H9 (cell line): ENCODE measurements around the gene MRPL2. TPM values are rescaled to one million over a fixed set of nuclear protein-coding genes. Genes with fewer than 3 reads are reported as not detected.
"Not testable (repeated sequence)": the region's sequence is repeated elsewhere in the genome, so short reads cannot be mapped to it uniquely, and the experiment has no call there.

Source experiments
- DNase-seq: peaks from one replicate; pipeline ENCODE4 v3.0.0-alpha.2; 2017
- H2AFZ ChIP-seq: one replicate; pipeline ENCODE4 v1.6.1; 2013; ENCODE audit warnings: mild to moderate bottlenecking, low read length, control low read depth, moderate library complexity
- H2AK5ac ChIP-seq: 2 replicates; pipeline ENCODE4 v1.6.1; 2013; ENCODE audit warnings: low read length, control low read depth, mixed read lengths; ENCODE audit not compliant: insufficient read length
- H2BK120ac ChIP-seq: one replicate; pipeline ENCODE4 v1.6.1; 2013; ENCODE audit warnings: low read depth, mild to moderate bottlenecking, low read length, control low read depth, inconsistent platforms; ENCODE audit not compliant: poor library complexity, severe bottlenecking
- H2BK12ac ChIP-seq: 2 replicates; pipeline ENCODE4 v1.6.1; 2013; ENCODE audit warnings: low read length, control low read depth, mixed read lengths, low read depth; ENCODE audit not compliant: insufficient read length
- H2BK15ac ChIP-seq: 2 replicates; pipeline ENCODE4 v1.6.1; 2013; ENCODE audit warnings: low read depth, low read length, control low read depth
- H2BK20ac ChIP-seq: one replicate; pipeline ENCODE4 v1.6.1; 2013; ENCODE audit warnings: low read depth, mild to moderate bottlenecking, low read length, control low read depth, inconsistent platforms; ENCODE audit not compliant: poor library complexity, severe bottlenecking
- H2BK5ac ChIP-seq: 2 replicates; pipeline ENCODE4 v1.6.1; 2013; ENCODE audit warnings: low read length, control low read depth, mixed read lengths; ENCODE audit not compliant: insufficient read length
- H3K14ac ChIP-seq: 2 replicates; pipeline ENCODE4 v1.6.1; 2013; ENCODE audit warnings: low read length, control low read depth; ENCODE audit not compliant: insufficient read depth
- H3K18ac ChIP-seq: 2 replicates; pipeline ENCODE4 v1.6.1; 2013; ENCODE audit warnings: low read depth, mild to moderate bottlenecking, mixed read lengths, low read length, control low read depth; ENCODE audit not compliant: insufficient read length
- H3K23ac ChIP-seq: 2 replicates; pipeline ENCODE4 v1.6.1; 2013; ENCODE audit warnings: low read length, control low read depth, mixed read lengths, low read depth; ENCODE audit not compliant: insufficient read length
- H3K23me2 ChIP-seq: 2 replicates; pipeline ENCODE4 v1.6.1; 2013; ENCODE audit warnings: low read depth, mild to moderate bottlenecking, mixed read lengths, low read length, control low read depth; ENCODE audit not compliant: insufficient read length, poor library complexity, severe bottlenecking
- H3K27ac ChIP-seq: 2 replicates; pipeline ENCODE4 v1.5.1; 2013; ENCODE audit warnings: low read length, control low read depth, mixed read lengths, low read depth; ENCODE audit not compliant: insufficient read length
- H3K27me3 ChIP-seq: 2 replicates; pipeline ENCODE4 v1.6.1; 2013; ENCODE audit warnings: low read length, control low read depth, inconsistent platforms; ENCODE audit not compliant: insufficient read depth
- H3K4ac ChIP-seq: 2 replicates; pipeline ENCODE4 v1.6.1; 2013; ENCODE audit warnings: low read depth, mild to moderate bottlenecking, control low read depth, inconsistent platforms, low read length, moderate library complexity
- H3K4me1 ChIP-seq: 2 replicates; pipeline ENCODE4 v1.6.1; 2013; ENCODE audit warnings: low read length, control low read depth, inconsistent platforms; ENCODE audit not compliant: insufficient read depth
- H3K4me2 ChIP-seq: 2 replicates; pipeline ENCODE4 v1.6.1; 2013; ENCODE audit warnings: low read length, control low read depth, mixed read lengths; ENCODE audit not compliant: insufficient read length, insufficient read depth
- H3K56ac ChIP-seq: 2 replicates; pipeline ENCODE4 v1.6.1; 2013; ENCODE audit warnings: low read depth, mild to moderate bottlenecking, mixed read lengths, low read length, control low read depth; ENCODE audit not compliant: insufficient read length
- H3K79me1 ChIP-seq: 2 replicates; pipeline ENCODE4 v1.6.1; 2013; ENCODE audit warnings: low read depth, mild to moderate bottlenecking, moderate library complexity, low read length, control low read depth, inconsistent platforms; ENCODE audit not compliant: insufficient read depth, poor library complexity, severe bottlenecking
- H3K79me2 ChIP-seq: 2 replicates; pipeline ENCODE4 v1.6.1; 2013; ENCODE audit warnings: low read length, control low read depth, inconsistent platforms; ENCODE audit not compliant: insufficient read depth
- H3K9ac ChIP-seq: 2 replicates; pipeline ENCODE4 v1.6.1; 2013; ENCODE audit warnings: low read length, control low read depth, mixed read lengths; ENCODE audit not compliant: insufficient read length; ENCODE audit errors: extremely low read depth
- H3K9me3 ChIP-seq: one replicate; pipeline ENCODE4 v1.6.1; 2013; ENCODE audit warnings: low read depth, low read length, inconsistent platforms; ENCODE audit not compliant: control insufficient read depth
- H3T11ph ChIP-seq: one replicate; pipeline ENCODE4 v1.6.1; 2013; ENCODE audit warnings: mild to moderate bottlenecking, low read length, control low read depth, inconsistent platforms
- H4K20me1 ChIP-seq: one replicate; pipeline ENCODE4 v1.6.1; 2013; ENCODE audit not compliant: control insufficient read depth, insufficient read length, insufficient read depth
- H4K5ac ChIP-seq: 2 replicates; pipeline ENCODE4 v1.6.1; 2013; ENCODE audit warnings: low read depth, mild to moderate bottlenecking, mixed read lengths, low read length, control low read depth; ENCODE audit not compliant: insufficient read length
- H4K8ac ChIP-seq: replicated peaks from 2 replicates; pipeline ENCODE4 v1.6.1; 2013; ENCODE audit warnings: low read length, control low read depth, mixed read lengths, low read depth; ENCODE audit not compliant: insufficient read length
- H4K91ac ChIP-seq: 2 replicates; pipeline ENCODE4 v1.6.1; 2013; ENCODE audit warnings: low read depth, mild to moderate bottlenecking, moderate library complexity, mixed read lengths, low read length, control low read depth; ENCODE audit not compliant: insufficient read length
- H3K27ac Mint-ChIP-seq, 3 experiments: 2 replicates in 2 of 3; 3 replicates in 1 of 3; pipeline ENCODE4 v1.8.0; 2020 to 2021; ENCODE audit warnings: mixed read lengths in 3 of 3, mild to moderate bottlenecking in 1 of 3, moderate library complexity in 1 of 3
- H3K27me3 Mint-ChIP-seq: 2 replicates; pipeline ENCODE4 v1.8.0; 2021; ENCODE audit warnings: low read depth, mild to moderate bottlenecking, moderate library complexity, mixed read lengths
- H3K36me3 Mint-ChIP-seq, 3 experiments: 2 replicates in 2 of 3; 3 replicates in 1 of 3; pipeline ENCODE4 v1.8.0; 2020 to 2021; ENCODE audit warnings: low read depth in 3 of 3, mixed read lengths in 3 of 3; ENCODE audit not compliant: insufficient read depth in 1 of 3
- H3K4me1 Mint-ChIP-seq, 2 experiments: 2 replicates each; pipeline ENCODE4 v1.8.0; 2020; ENCODE audit warnings: mixed read lengths in 2 of 2
- H3K4me3 Mint-ChIP-seq, 2 experiments: 2 replicates in 1 of 2; 3 replicates in 1 of 2; pipeline ENCODE4 v1.8.0; 2020 to 2021; ENCODE audit warnings: mild to moderate bottlenecking in 2 of 2, mixed read lengths in 2 of 2, moderate library complexity in 1 of 2
- H3K9me3 Mint-ChIP-seq, 2 experiments: 2 replicates in 1 of 2; 3 replicates in 1 of 2; pipeline ENCODE4 v1.8.0; 2020; ENCODE audit warnings: mild to moderate bottlenecking in 2 of 2, mixed read lengths in 2 of 2, moderate library complexity in 1 of 2
- WGBS: extraction: QIAGEN DNeasy Blood & Tissue Kit; methylation state at CpG from one replicate; pipeline ENCODE4 v1.1.7; 2013; ENCODE audit warnings: missing lambda C conversion rate, low lambda C conversion rate, mixed read lengths; ENCODE audit not compliant: insufficient read length; ENCODE audit errors: extremely low coverage; 5-methylcytosine and 5-hydroxymethylcytosine counted together
- total RNA-seq: library from RNA; stranded (reverse); gene quantifications from 2 replicates; pipeline ENCODE4 v1.2.1, GENCODE V29; 2021
- TF ChIP-seq, protein P1 (sequence below): fragments of 200-600 bp; sonication (generic); conservative IDR thresholded peaks from 3 replicates; pipeline ENCODE4 v1.8.0; 2021; ENCODE audit warnings: antibody characterized with exemption, mild to moderate bottlenecking

Gene MRPL2
- total RNA-seq, 1 experiment from 2014 or later = 74.4 TPM

DNA sequence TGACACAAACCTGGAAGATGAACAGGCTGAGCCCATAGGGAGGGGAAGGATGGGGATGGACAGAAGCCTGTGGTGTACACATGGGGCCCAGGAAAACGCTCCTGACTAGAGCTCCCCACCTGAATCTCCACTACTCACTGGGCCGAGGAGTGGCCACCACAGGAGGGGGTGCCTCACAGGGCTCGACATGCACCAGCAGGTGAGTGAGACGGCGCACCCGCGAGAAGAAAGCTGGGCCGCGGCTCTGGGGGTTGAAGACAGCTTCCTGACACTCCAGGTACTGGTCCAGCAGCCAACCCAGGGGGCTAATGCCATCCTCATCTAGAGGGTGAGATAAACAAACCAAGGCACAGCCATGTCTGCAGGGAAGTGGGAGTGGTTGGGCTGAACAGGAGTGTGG is 15.9 kb downstream of the MRPL2 start:
- Histone ChIP-seq H3T11ph (no peak overlapping the region), H3K56ac (no peak overlapping the region), H2BK15ac (no peak overlapping the region), H3K14ac (no peak overlapping the region), H3K23ac (no peak overlapping the region), H3K79me1 (no peaks in the 10 kb centered on the region), H2BK12ac (no peak overlapping the region), H3K9me3 (no peaks in the 10 kb centered on the region), H3K4me1 (no peaks in the 10 kb centered on the region), H2BK20ac (no peak overlapping the region), H4K5ac (no peak overlapping the region), H3K27ac (no peak overlapping the region), H3K23me2 (no peaks in the 10 kb centered on the region), H3K9ac (no peak overlapping the region), H3K27me3 (no peaks in the 10 kb centered on the region), H3K4ac (no peak overlapping the region), H3K18ac (no peak overlapping the region), H3K79me2 (no peaks in the 10 kb centered on the region), H2BK120ac (no peak overlapping the region), H2AFZ (no peak overlapping the region), H2BK5ac (no peak overlapping the region), H3K4me2 (no peak overlapping the region), H4K20me1 (no peaks in the 10 kb centered on the region), H2AK5ac (no peak overlapping the region), H4K8ac (no peak overlapping the region), H4K91ac (no peak overlapping the region)
- Mint-ChIP-seq H3K27ac (no peak overlapping the region; a peak in 2 of 7 replicates), H3K4me3 (no peak overlapping the region), H3K4me1 (no peaks in the 10 kb centered on the region), H3K36me3 (peaks cover 23 to 82% (median 81%) of the 10 kb centered on the region in 3 experiments), H3K27me3 (no peaks in the 10 kb centered on the region), H3K9me3 (no peaks in the 10 kb centered on the region; a peak in 2 of 5 replicates)
- WGBS = no CpG with 5 or more reads among the region's 9 CpGs
- DNase-seq = peak; percentile 19
- TF ChIP-seq, protein P1, sequence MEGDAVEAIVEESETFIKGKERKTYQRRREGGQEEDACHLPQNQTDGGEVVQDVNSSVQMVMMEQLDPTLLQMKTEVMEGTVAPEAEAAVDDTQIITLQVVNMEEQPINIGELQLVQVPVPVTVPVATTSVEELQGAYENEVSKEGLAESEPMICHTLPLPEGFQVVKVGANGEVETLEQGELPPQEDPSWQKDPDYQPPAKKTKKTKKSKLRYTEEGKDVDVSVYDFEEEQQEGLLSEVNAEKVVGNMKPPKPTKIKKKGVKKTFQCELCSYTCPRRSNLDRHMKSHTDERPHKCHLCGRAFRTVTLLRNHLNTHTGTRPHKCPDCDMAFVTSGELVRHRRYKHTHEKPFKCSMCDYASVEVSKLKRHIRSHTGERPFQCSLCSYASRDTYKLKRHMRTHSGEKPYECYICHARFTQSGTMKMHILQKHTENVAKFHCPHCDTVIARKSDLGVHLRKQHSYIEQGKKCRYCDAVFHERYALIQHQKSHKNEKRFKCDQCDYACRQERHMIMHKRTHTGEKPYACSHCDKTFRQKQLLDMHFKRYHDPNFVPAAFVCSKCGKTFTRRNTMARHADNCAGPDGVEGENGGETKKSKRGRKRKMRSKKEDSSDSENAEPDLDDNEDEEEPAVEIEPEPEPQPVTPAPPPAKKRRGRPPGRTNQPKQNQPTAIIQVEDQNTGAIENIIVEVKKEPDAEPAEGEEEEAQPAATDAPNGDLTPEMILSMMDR = no peak

DNA sequence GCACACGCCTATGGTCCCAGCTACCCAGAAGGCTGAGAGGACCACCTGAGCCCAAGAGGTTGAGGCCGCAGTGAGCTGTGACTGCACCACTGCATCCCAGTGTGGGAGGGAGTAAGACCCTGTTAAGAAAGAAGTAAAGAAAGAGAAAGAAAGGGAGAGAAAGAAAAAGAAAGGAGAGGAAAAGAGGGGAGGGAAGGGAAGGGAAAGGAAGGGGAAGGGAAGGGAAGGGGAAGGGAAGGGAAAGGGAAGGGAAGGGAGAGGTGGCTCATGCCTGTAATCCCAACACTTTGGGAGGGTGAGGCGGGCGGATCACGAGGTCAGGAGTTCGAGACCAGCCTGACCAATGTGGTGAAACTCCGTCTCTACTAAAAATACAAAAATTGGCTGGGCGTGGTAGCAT is 17.8 kb downstream of the MRPL2 start:
- H3K4me3 Mint-ChIP-seq, H2BK15ac ChIP-seq, H3K14ac ChIP-seq, H4K8ac ChIP-seq, H3K4me2 ChIP-seq, H3K4me1 Mint-ChIP-seq, H3K4me1 ChIP-seq, H4K91ac ChIP-seq, H2AK5ac ChIP-seq, H3K27me3 Mint-ChIP-seq, H3K23me2 ChIP-seq, H3K27me3 ChIP-seq, DNase-seq, H3K9me3 Mint-ChIP-seq, H2BK20ac ChIP-seq, H3K4ac ChIP-seq, H3K79me2 ChIP-seq, H3T11ph ChIP-seq, H3K18ac ChIP-seq, H3K79me1 ChIP-seq, H3K27ac Mint-ChIP-seq, H2AFZ ChIP-seq, H3K27ac ChIP-seq, H3K23ac ChIP-seq, H2BK12ac ChIP-seq, H4K5ac ChIP-seq, H2BK5ac ChIP-seq, H3K9ac ChIP-seq, H4K20me1 ChIP-seq, H2BK120ac ChIP-seq, H3K9me3 ChIP-seq, H3K56ac ChIP-seq: not testable (repeated sequence)
- H3K36me3 Mint-ChIP-seq = peaks cover 33 to 84% (median 83%) of the 10 kb centered on the region in 3 experiments
- no CpG with 5 or more reads among the region's 8 CpGs for WGBS
